Lung (tissue), 12 donors: Measurements from ENCODE around the gene FAM210A. TPM values are rescaled to one million over a fixed set of nuclear protein-coding genes. Genes with fewer than 3 reads are reported as not detected.

ENCODE experiments used
- ATAC-seq: fragments of 200-7000 bp; cut with Tn5 transposase; one replicate; pipeline ENCODE4 v1.9.1; 2020; ENCODE audit warnings: moderate number of reproducible peaks; ENCODE audit not compliant: insufficient read depth, low FRiP score
- DNase-seq, 3 donors: peaks; one replicate each; pipeline ENCODE4 v3.0.0-alpha.2; 2013 to 2017
- H3K27ac ChIP-seq, 2 donors: one replicate each; pipeline ENCODE4 v1.5.1; 2013; ENCODE audit warnings: mild to moderate bottlenecking in 2 of 2, moderate library complexity in 2 of 2, control low read depth in 1 of 2, inconsistent platforms in 1 of 2, low read depth in 1 of 2, low read length in 1 of 2
- H3K27me3 ChIP-seq, 3 donors: one replicate each; pipeline ENCODE4 v1.5.1; 2013; ENCODE audit warnings: low read length in 2 of 3; ENCODE audit not compliant: control insufficient read depth in 3 of 3, insufficient read depth in 3 of 3
- H3K36me3 ChIP-seq, 4 donors: one replicate each; pipeline ENCODE4 v1.5.1; 2013; ENCODE audit warnings: low read length in 4 of 4, mild to moderate bottlenecking in 1 of 4, moderate library complexity in 1 of 4; ENCODE audit not compliant: control insufficient read depth in 4 of 4, insufficient read depth in 4 of 4
- H3K4me1 ChIP-seq, 5 donors: one replicate each; pipeline ENCODE4 v1.5.1; 2013; ENCODE audit warnings: low read length in 5 of 5, mild to moderate bottlenecking in 2 of 5, moderate library complexity in 1 of 5; ENCODE audit not compliant: control insufficient read depth in 5 of 5, insufficient read depth in 5 of 5
- H3K4me3 ChIP-seq: one replicate; pipeline ENCODE4 v1.5.1; 2013; ENCODE audit warnings: mild to moderate bottlenecking, control low read depth, moderate library complexity
- H3K9ac ChIP-seq, 2 donors: one replicate each; pipeline ENCODE4 v1.5.1; 2013; ENCODE audit warnings: low read length in 2 of 2, control low read depth in 1 of 2; ENCODE audit not compliant: insufficient read depth in 1 of 2
- H3K9me3 ChIP-seq, 4 donors: one replicate each; pipeline ENCODE4 v1.5.1; 2013; ENCODE audit warnings: low read length in 3 of 4, mild to moderate bottlenecking in 1 of 4, moderate library complexity in 1 of 4; ENCODE audit not compliant: control insufficient read depth in 4 of 4, insufficient read depth in 3 of 4
- CTCF ChIP-seq: IDR thresholded peaks from 2 replicates; pipeline ENCODE4 v1.5.1; 2012; ENCODE audit warnings: mild to moderate bottlenecking; ENCODE audit errors: control extremely low read depth, extremely low read depth
- WGBS, 2 donors: extraction: QIAGEN DNeasy Blood & Tissue Kit; methylation state at CpG; one replicate each; pipeline ENCODE4 v1.1.7; 2013; 5-methylcytosine and 5-hydroxymethylcytosine counted together
- polyA plus RNA-seq, 2 donors: library from polyadenylated mRNA; stranded (reverse); fragments of 200-250 nt; gene quantifications; one replicate each; pipeline ENCODE4 v1.2.1, GENCODE V29; 2013
- total RNA-seq, 2 donors: library from RNA; depleted of rRNA in 1 of 2; stranded (reverse); fragments of >200 nt in 1 of 2; gene quantifications; one replicate each; pipeline ENCODE4 v1.2.1, GENCODE V29; 2014 to 2021
- donor health status: control.
- donor health status: control.
- donor health status: Bipolar disorder and iron deficiency.
- donor health status: healthy.
- donor health status: DM: yes; HTN: yes; CAD: no.

Gene FAM210A
- total and polyA plus RNA-seq, 4 donors = 4.2 to 20.2 (median 8.4) TPM

GRCh38 chr18:13621446-13621849, 104.9 kb downstream of the FAM210A start:
- DNase-seq (no peak), ATAC-seq (no peak)
- H3K27ac ChIP-seq = no peak overlapping the region
- peaks cover 0 to 7% (median 0%) of the 10 kb centered on the region in 4 donors for H3K36me3 ChIP-seq
- peaks cover 0 to 2% (median 0%) of the 10 kb centered on the region in 5 donors for H3K4me1 ChIP-seq
- no peaks in the 10 kb centered on the region for H3K27me3 ChIP-seq
- TF ChIP-seq CTCF = no peak
- H3K9me3 ChIP-seq = no peaks in the 10 kb centered on the region
- no peak overlapping the region for H3K4me3 ChIP-seq
- H3K9ac ChIP-seq = no peak overlapping the region
- WGBS, 2 donors = 96 to 98% methylated on average over 23 of the region's 23 CpGs

GRCh38 chr18:13620818-13621445, 105.4 kb downstream of the FAM210A start:
- no peak overlapping the region for H3K4me3 ChIP-seq
- no peak overlapping the region for H3K9ac ChIP-seq
- WGBS, 2 donors = 96 to 97% methylated on average over 29 of the region's 29 CpGs
- no peaks in the 10 kb centered on the region for H3K9me3 ChIP-seq
- peaks cover 0 to 2% (median 0%) of the 10 kb centered on the region in 5 donors for H3K4me1 ChIP-seq
- DNase-seq (no peak), ATAC-seq (no peak)
- TF ChIP-seq CTCF = no peak
- no peak overlapping the region for H3K27ac ChIP-seq
- H3K27me3 ChIP-seq = no peaks in the 10 kb centered on the region
- peaks cover 0 to 7% (median 0%) of the 10 kb centered on the region in 4 donors for H3K36me3 ChIP-seq

- 86 to 88% methylated on average over 10 of the region's 10 CpGs for WGBS, 2 donors
- H3K4me3 ChIP-seq = no peak overlapping the region
- ATAC-seq = no peak
- no peak overlapping the region for H3K9ac ChIP-seq
- no peaks in the 10 kb centered on the region for H3K9me3 ChIP-seq
- no peak for DNase-seq
- H3K36me3 ChIP-seq = peaks cover 0 to 7% (median 0%) of the 10 kb centered on the region in 4 donors
- TF ChIP-seq CTCF = no peak
- H3K4me1 ChIP-seq = peaks cover 0 to 2% (median 0%) of the 10 kb centered on the region in 5 donors
- no peaks in the 10 kb centered on the region for H3K27me3 ChIP-seq
- H3K27ac ChIP-seq = no peak overlapping the region
Observed at GRCh38 chr18:13620206-13620672, 106.1 kb downstream of the FAM210A start.
